ENCODE data around the gene SLC4A3. TPM values are rescaled to one million over a fixed set of nuclear protein-coding genes. Genes with fewer than 3 reads are reported as not detected.

SLC4A3 gene
- total RNA-seq, 1 experiment from 2014 or later = 13.5 TPM

- Histone ChIP-seq H3K27ac (ENCODE audit: low read length) (no peak overlapping the region), H3K4me1 (ENCODE audit: control insufficient read depth, insufficient read depth, low read length) (peaks cover 5% of the 10 kb centered on the region), H3K4me3 (ENCODE audit: low read depth in 2 of 2, low read length in 2 of 2) (no peak overlapping the region), H3K36me3 (ENCODE audit: control insufficient read depth, insufficient read depth, low read length) (no peaks in the 10 kb centered on the region), H3K27me3 (ENCODE audit: control insufficient read depth, insufficient read depth, low read length) (no peaks in the 10 kb centered on the region), H3K9me3 (ENCODE audit: control insufficient read depth, insufficient read depth, low read depth, low read length) (no peaks in the 10 kb centered on the region)
- TF ChIP-seq, protein P1, sequence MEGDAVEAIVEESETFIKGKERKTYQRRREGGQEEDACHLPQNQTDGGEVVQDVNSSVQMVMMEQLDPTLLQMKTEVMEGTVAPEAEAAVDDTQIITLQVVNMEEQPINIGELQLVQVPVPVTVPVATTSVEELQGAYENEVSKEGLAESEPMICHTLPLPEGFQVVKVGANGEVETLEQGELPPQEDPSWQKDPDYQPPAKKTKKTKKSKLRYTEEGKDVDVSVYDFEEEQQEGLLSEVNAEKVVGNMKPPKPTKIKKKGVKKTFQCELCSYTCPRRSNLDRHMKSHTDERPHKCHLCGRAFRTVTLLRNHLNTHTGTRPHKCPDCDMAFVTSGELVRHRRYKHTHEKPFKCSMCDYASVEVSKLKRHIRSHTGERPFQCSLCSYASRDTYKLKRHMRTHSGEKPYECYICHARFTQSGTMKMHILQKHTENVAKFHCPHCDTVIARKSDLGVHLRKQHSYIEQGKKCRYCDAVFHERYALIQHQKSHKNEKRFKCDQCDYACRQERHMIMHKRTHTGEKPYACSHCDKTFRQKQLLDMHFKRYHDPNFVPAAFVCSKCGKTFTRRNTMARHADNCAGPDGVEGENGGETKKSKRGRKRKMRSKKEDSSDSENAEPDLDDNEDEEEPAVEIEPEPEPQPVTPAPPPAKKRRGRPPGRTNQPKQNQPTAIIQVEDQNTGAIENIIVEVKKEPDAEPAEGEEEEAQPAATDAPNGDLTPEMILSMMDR (IDR thresholded peaks at IDR 0.05) = no peak
- TF ChIP-seq TCF7L2 (IDR thresholded peaks at IDR 0.05; ENCODE audit: low read depth, low read length) (no peak), REST (IDR thresholded peaks at IDR 0.05; ENCODE audit: insufficient read depth in 1 of 2, low read depth in 2 of 2, low read length in 1 of 2) (no peak), POLR2AphosphoS5 (IDR thresholded peaks at IDR 0.05; ENCODE audit: low read depth, low read length) (no peak), SIN3A (IDR thresholded peaks at IDR 0.05; ENCODE audit: borderline replicate concordance, insufficient read depth, low read depth, low read length) (no peak)
- POLR2A ChIA-PET = no interaction called here
- in situ Hi-C loops (cut with HindIII; ENCODE audit: low pct_unique_long_range_greater_than_20kb, low sequenced_read_pairs) = no loop called here
- CTCF ChIA-PET = no interaction called here
- DNase-seq (ENCODE audit: low read depth, low spot score) = no peak
- no TSS peak for BruUV-seq (replicated peaks)
- no peak for ATAC-seq
- intact Hi-C loops (cut with micrococcal nuclease; ENCODE audit: unreplicated experiment) = no loop called here
Measured at GRCh38 chr2:219624565-219624964, 2.9 kb upstream of the SLC4A3 start.

- POLR2A ChIA-PET = no interaction called here
- in situ Hi-C loops (cut with HindIII; ENCODE audit: low pct_unique_long_range_greater_than_20kb, low sequenced_read_pairs) = no loop called here
Measured at GRCh38 chr2:219625179-219625578, 2.3 kb upstream of the SLC4A3 start.

More at GRCh38 chr2:219625179-219625578, 2.3 kb upstream of the SLC4A3 start:
- Histone ChIP-seq H3K4me1 (ENCODE audit: control insufficient read depth, insufficient read depth, low read length) (peaks cover 5% of the 10 kb centered on the region), H3K9me3 (ENCODE audit: control insufficient read depth, insufficient read depth, low read depth, low read length) (no peaks in the 10 kb centered on the region), H3K36me3 (ENCODE audit: control insufficient read depth, insufficient read depth, low read length) (no peaks in the 10 kb centered on the region), H3K4me3 (ENCODE audit: low read depth in 2 of 2, low read length in 2 of 2) (no peak overlapping the region), H3K27ac (ENCODE audit: low read length) (no peak overlapping the region), H3K27me3 (ENCODE audit: control insufficient read depth, insufficient read depth, low read length) (no peaks in the 10 kb centered on the region)
- intact Hi-C loops (cut with micrococcal nuclease; ENCODE audit: unreplicated experiment) = loop anchor here (5.0 kb wide), 1 partner anchor 83 kb away; the partner anchor contains the start of genes CHPF and TMEM198
- no peak for DNase-seq (ENCODE audit: low read depth, low spot score)
- TF ChIP-seq TCF7L2 (IDR thresholded peaks at IDR 0.05; ENCODE audit: low read depth, low read length) (no peak), REST (IDR thresholded peaks at IDR 0.05; ENCODE audit: insufficient read depth in 1 of 2, low read depth in 2 of 2, low read length in 1 of 2) (no peak), POLR2AphosphoS5 (IDR thresholded peaks at IDR 0.05; ENCODE audit: low read depth, low read length) (no peak), SIN3A (IDR thresholded peaks at IDR 0.05; ENCODE audit: borderline replicate concordance, insufficient read depth, low read depth, low read length) (no peak)
- TF ChIP-seq, protein P1 (IDR thresholded peaks at IDR 0.05) = no peak
- BruUV-seq (replicated peaks) = no TSS peak
- ATAC-seq = no peak
- CTCF ChIA-PET = no interaction called here
